Panc1 (cell line): ENCODE data around the gene SLC25A10. TPM values are rescaled to one million over a fixed set of nuclear protein-coding genes. Genes with fewer than 3 reads are reported as not detected.

Experiments used
- ATAC-seq: fragments of 200-7000 bp; cut with Tn5 transposase; 2 replicates; pipeline ENCODE4 v1.9.1; 2020; ENCODE audit warnings: mild to moderate bottlenecking, moderate library complexity
- BruUV-seq: library from RNA; stranded (reverse); fragments of 400-500 nt; replicated peaks from 2 replicates; lab custom pipeline; 2021; lab: Mats Ljungman, UMichigan
- CTCF ChIA-PET: fragments of 300-600 bp; sonication (Branson Sonifier 250); formaldehyde crosslinking; loops from one replicate; lab custom pipeline; 2022; ENCODE audit warnings: antibody characterized with exemption; lab: Charles Lee
- POLR2A ChIA-PET: fragments of 300-600 bp; sonication (Branson Sonifier 250); formaldehyde crosslinking; loops from one replicate; lab custom pipeline; 2022; ENCODE audit warnings: antibody characterized with exemption; lab: Charles Lee
- DNase-seq: peaks from one replicate; pipeline ENCODE4 v3.0.0-alpha.2; 2010; ENCODE audit warnings: low read depth, low spot score
- H3K27ac ChIP-seq: 2 replicates; pipeline ENCODE4 v1.5.1; 2011; ENCODE audit warnings: mild to moderate bottlenecking, low read length, inconsistent platforms
- H3K27me3 ChIP-seq: fragments of 200-500 bp; sonication (Bioruptor generic); 2 replicates; pipeline ENCODE4 v1.6.0; 2014; ENCODE audit warnings: low read length, inconsistent platforms; ENCODE audit not compliant: control insufficient read depth, insufficient read depth
- H3K36me3 ChIP-seq: fragments of 200-500 bp; sonication (Bioruptor generic); 2 replicates; pipeline ENCODE4 v1.5.1; 2014; ENCODE audit warnings: inconsistent platforms, mild to moderate bottlenecking, low read length, moderate library complexity; ENCODE audit not compliant: control insufficient read depth, insufficient read depth
- H3K4me1 ChIP-seq: 2 replicates; pipeline ENCODE4 v1.5.1; 2011; ENCODE audit warnings: inconsistent platforms, mild to moderate bottlenecking, low read length, moderate library complexity; ENCODE audit not compliant: control insufficient read depth, insufficient read depth
- H3K4me3 ChIP-seq, 2 experiments: 2 replicates each; pipeline ENCODE4 v1.5.1; 2011 to 2012; ENCODE audit warnings: low read depth in 2 of 2, low read length in 2 of 2, mild to moderate bottlenecking in 2 of 2, inconsistent platforms in 1 of 2, moderate library complexity in 1 of 2
- H3K9me3 ChIP-seq: fragments of 200-500 bp; sonication (Bioruptor generic); 2 replicates; pipeline ENCODE4 v1.5.1; 2014; ENCODE audit warnings: low read depth, mild to moderate bottlenecking, inconsistent platforms, low read length, moderate library complexity; ENCODE audit not compliant: control insufficient read depth, insufficient read depth
- CTCF ChIP-seq: fragments of 450-650 bp; IDR thresholded peaks from 2 replicates; pipeline ENCODE4 v1.5.1; 2017; ENCODE audit warnings: mild to moderate bottlenecking
- POLR2AphosphoS5 ChIP-seq: IDR thresholded peaks from 2 replicates; pipeline ENCODE4 v1.6.1; 2012; ENCODE audit warnings: mild to moderate bottlenecking, low read depth, low read length, moderate library complexity
- REST ChIP-seq, 2 experiments: IDR thresholded peaks; 2 replicates each; pipeline ENCODE4 v1.6.1; 2011 to 2012; ENCODE audit warnings: low read depth in 2 of 2, control low read depth in 1 of 2, low read length in 1 of 2, mild to moderate bottlenecking in 1 of 2, moderate library complexity in 1 of 2; ENCODE audit not compliant: insufficient read depth in 1 of 2
- SIN3A ChIP-seq: IDR thresholded peaks from 2 replicates; pipeline ENCODE4 v1.6.1; 2012; ENCODE audit warnings: low read depth, mild to moderate bottlenecking, low read length, moderate library complexity, borderline replicate concordance; ENCODE audit not compliant: insufficient read depth
- TCF7L2 ChIP-seq: IDR thresholded peaks from 2 replicates; pipeline ENCODE4 v1.6.1; 2011; ENCODE audit warnings: mild to moderate bottlenecking, low read depth, low read length, inconsistent platforms
- in situ Hi-C: cut with HindIII; loops from 2 replicates; pipeline ENCODE4 v1.10.0; 2016; ENCODE audit warnings: low sequenced_read_pairs, low pct_unique_long_range_greater_than_20kb
- intact Hi-C: fragments of 100-400 bp; cut with micrococcal nuclease; formaldehyde crosslinking; loops from one replicate; pipeline ENCODE4 v1.10.0; 2022; ENCODE audit not compliant: unreplicated experiment
- total RNA-seq: library from RNA; stranded (reverse); gene quantifications from one replicate; pipeline ENCODE4 v1.2.1, GENCODE V29; 2021; ENCODE audit not compliant: unreplicated experiment

The SLC25A10 gene
- total RNA-seq, 1 experiment from 2014 or later, result 81.2 TPM

GRCh38 chr17:81725439-81725838 is 13.4 kb downstream of the SLC25A10 start:
- CTCF ChIA-PET, result no interaction called here
- no peak for ATAC-seq
- Histone ChIP-seq H3K4me3 (no peak overlapping the region), H3K27me3 (no peaks in the 10 kb centered on the region), H3K27ac (no peak overlapping the region), H3K9me3 (no peaks in the 10 kb centered on the region), H3K4me1 (peaks cover 18% of the 10 kb centered on the region), H3K36me3 (no peaks in the 10 kb centered on the region)
- BruUV-seq, result no TSS peak
- POLR2A ChIA-PET, result interaction anchor here (0.5 to 0.7 kb wide), 4 partner anchors 12 to 394 kb away, joined by 4 to 11 read pairs (median 4); no protein-coding TSS in a partner anchor
- TF ChIP-seq TCF7L2 (no peak), CTCF (no peak), REST (IDR thresholded peaks at IDR 0.05; ENCODE audit: insufficient read depth in 1 of 2, low read depth in 2 of 2, low read length in 1 of 2) (no peak), SIN3A (no peak), POLR2AphosphoS5 (no peak)
- DNase-seq, result no peak
- intact Hi-C loops, result no loop called here
- in situ Hi-C loops, result no loop called here

- Histone ChIP-seq H3K4me3 (no peak overlapping the region), H3K27ac (no peak overlapping the region), H3K4me1 (peaks cover 18% of the 10 kb centered on the region), H3K36me3 (no peaks in the 10 kb centered on the region), H3K9me3 (no peaks in the 10 kb centered on the region), H3K27me3 (no peaks in the 10 kb centered on the region)
- in situ Hi-C loops (no loop called here), intact Hi-C loops (no loop called here)
- ATAC-seq (no peak), DNase-seq (no peak)
- no TSS peak for BruUV-seq
- TF ChIP-seq REST (IDR thresholded peaks at IDR 0.05; ENCODE audit: insufficient read depth in 1 of 2, low read depth in 2 of 2, low read length in 1 of 2), result no peak
- TF ChIP-seq CTCF, result no peak
- TF ChIP-seq POLR2AphosphoS5, result no peak
- no peak for TF ChIP-seq TCF7L2
- TF ChIP-seq SIN3A, result no peak
- ChIA-PET CTCF (no interaction called here), POLR2A (interaction anchor here (0.7 kb wide), 1 partner anchor 326 kb away, joined by 4 read pairs; no protein-coding TSS in a partner anchor)
Measured at GRCh38 chr17:81726004-81726403, 13.9 kb downstream of the SLC25A10 start.
